Measurements from ENCODE around the gene PRKD1.

DNA sequence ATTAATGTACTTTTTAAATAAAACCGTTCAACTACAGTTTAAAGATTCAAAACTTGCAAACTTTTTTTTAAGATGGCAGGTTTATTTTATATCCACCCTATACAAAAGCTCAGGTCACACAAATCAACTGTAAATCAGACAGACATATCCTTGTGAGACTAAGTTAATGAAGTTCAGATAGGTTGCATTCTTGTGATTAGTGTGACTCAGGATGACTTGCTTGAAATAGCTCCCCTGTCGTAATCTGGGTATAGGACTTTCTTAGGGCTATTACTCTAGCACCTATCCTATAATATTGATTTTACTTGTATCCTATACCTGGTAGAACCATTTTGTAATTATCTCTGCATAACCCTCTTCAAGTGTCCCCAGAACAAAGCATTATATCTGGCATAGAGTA is 9.5 kb upstream of the PRKD1 start:
- no peak for TF ChIP-seq EZH2phosphoT487 (IDR thresholded peaks at IDR 0.05; ENCODE audit: borderline replicate concordance)
- no peak for TF ChIP-seq CTCF (IDR thresholded peaks at IDR 0.05 in 2 of 3, conservative IDR thresholded peaks at IDR 0.05 in 1 of 3; ENCODE audit: borderline replicate concordance in 1 of 3, insufficient read depth in 1 of 3, low read depth in 2 of 3, low read length in 2 of 3)
- TF ChIP-seq POLR2AphosphoS5 (IDR thresholded peaks at IDR 0.05; ENCODE audit: low read depth, low read length) = no peak
- TF ChIP-seq ZNF274 (IDR thresholded peaks at IDR 0.05; ENCODE audit: low read depth, low read length) = no peak
- TF ChIP-seq POLR2A (IDR thresholded peaks at IDR 0.05; ENCODE audit: borderline replicate concordance, extremely low read depth, insufficient read depth, insufficient read length) = no peak
- TF ChIP-seq SRF (IDR thresholded peaks at IDR 0.05; ENCODE audit: low read depth) = no peak
- TF ChIP-seq, protein P1, sequence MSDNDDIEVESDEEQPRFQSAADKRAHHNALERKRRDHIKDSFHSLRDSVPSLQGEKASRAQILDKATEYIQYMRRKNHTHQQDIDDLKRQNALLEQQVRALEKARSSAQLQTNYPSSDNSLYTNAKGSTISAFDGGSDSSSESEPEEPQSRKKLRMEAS (IDR thresholded peaks at IDR 0.05) = no peak
- TF ChIP-seq RAD21 (IDR thresholded peaks at IDR 0.05; ENCODE audit: low read depth) = no peak

All from HCT116 (cell line).